ENCODE measurements around the gene CCNG2. TPM values are rescaled to one million over a fixed set of nuclear protein-coding genes. Genes with fewer than 3 reads are reported as not detected.

CCNG2 gene
- total and polyA plus RNA-seq, 10 of the 15 experiments (the other 5 are each of a cell fraction or from before 2014, with no cell fraction given) = 1.9 to 70.6 (median 5.9) TPM

GRCh38 chr4:77193511-77194102 lies 36.6 kb downstream of the CCNG2 start (continued):
- 0 out of 2 replicates have a peak, but pooled peaks have one; percentile 33 for TF ChIP-seq MEF2A (IDR thresholded peaks at IDR 0.05; ENCODE audit: insufficient read depth, low read depth, low read length)
- 0 out of 2 replicates have a peak, but pooled peaks have one; percentile 19 for TF ChIP-seq PML (IDR thresholded peaks at IDR 0.05; ENCODE audit: low read length)
- TF ChIP-seq, protein P1, sequence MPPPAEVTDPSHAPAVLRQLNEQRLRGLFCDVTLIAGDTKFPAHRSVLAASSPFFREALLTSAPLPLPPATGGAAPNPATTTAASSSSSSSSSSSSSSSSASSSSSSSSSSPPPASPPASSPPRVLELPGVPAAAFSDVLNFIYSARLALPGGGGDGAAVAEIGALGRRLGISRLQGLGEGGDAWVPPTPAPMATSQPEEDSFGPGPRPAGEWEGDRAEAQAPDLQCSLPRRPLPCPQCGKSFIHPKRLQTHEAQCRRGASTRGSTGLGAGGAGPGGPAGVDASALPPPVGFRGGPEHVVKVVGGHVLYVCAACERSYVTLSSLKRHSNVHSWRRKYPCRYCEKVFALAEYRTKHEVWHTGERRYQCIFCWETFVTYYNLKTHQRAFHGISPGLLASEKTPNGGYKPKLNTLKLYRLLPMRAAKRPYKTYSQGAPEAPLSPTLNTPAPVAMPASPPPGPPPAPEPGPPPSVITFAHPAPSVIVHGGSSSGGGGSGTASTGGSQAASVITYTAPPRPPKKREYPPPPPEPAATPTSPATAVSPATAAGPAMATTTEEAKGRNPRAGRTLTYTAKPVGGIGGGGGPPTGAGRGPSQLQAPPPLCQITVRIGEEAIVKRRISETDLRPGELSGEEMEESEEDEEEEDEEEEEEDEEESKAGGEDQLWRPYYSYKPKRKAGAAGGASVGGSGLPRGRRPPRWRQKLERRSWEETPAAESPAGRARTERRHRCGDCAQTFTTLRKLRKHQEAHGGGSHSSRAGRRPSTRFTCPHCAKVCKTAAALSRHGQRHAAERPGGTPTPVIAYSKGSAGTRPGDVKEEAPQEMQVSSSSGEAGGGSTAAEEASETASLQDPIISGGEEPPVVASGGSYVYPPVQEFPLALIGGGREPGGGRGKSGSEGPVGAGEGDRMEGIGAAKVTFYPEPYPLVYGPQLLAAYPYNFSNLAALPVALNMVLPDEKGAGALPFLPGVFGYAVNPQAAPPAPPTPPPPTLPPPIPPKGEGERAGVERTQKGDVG (CRISPR knock-in tag; IDR thresholded peaks at IDR 0.05) = no peak
- TF ChIP-seq PKNOX1 (IDR thresholded peaks at IDR 0.05) = peak; percentile 65
- no peak for TF ChIP-seq MYC (IDR thresholded peaks at IDR 0.05; ENCODE audit: insufficient read depth, insufficient read length, insufficient replicate concordance, low read length, severe bottlenecking)
- no peak for TF ChIP-seq SMC3 (IDR thresholded peaks at IDR 0.05; ENCODE audit: borderline replicate concordance, low read length)
- peak; percentile 65; the same call in 1 of the 2 replicates for TF ChIP-seq BCL11A (IDR thresholded peaks at IDR 0.05; ENCODE audit: low read depth, low read length)
- no peak for TF ChIP-seq HCFC1 (IDR thresholded peaks at IDR 0.05; ENCODE audit: low read length)
- 0 out of 2 replicates have a peak, but pooled peaks have one; percentile 22 for TF ChIP-seq ZNF384 (IDR thresholded peaks at IDR 0.05; ENCODE audit: borderline replicate concordance, low read depth, low read length)
- TF ChIP-seq EP300 (IDR thresholded peaks at IDR 0.05; ENCODE audit: borderline replicate concordance in 1 of 2, control insufficient read depth in 1 of 2, low read depth in 2 of 2, low read length in 2 of 2) = peak in 1 of 2 experiments; percentile 59; a peak in 1 of 4 replicates
- TF ChIP-seq PAX8 (IDR thresholded peaks at IDR 0.05) = no peak
- no peak for TF ChIP-seq BRCA1 (IDR thresholded peaks at IDR 0.05; ENCODE audit: low read depth, low read length)
- no peak for TF ChIP-seq SMARCA5 (IDR thresholded peaks at IDR 0.05)
- TF ChIP-seq SMAD5 (IDR thresholded peaks at IDR 0.05; ENCODE audit: low read depth) = no peak
- TF ChIP-seq NBN (IDR thresholded peaks at IDR 0.05) = peak; percentile 84; the same call in 1 of the 2 replicates
- 0 out of 2 replicates have a peak, but pooled peaks have one; percentile 21 for TF ChIP-seq ATF2 (IDR thresholded peaks at IDR 0.05; ENCODE audit: low read length)
- TF ChIP-seq TCF7 (IDR thresholded peaks at IDR 0.05; ENCODE audit: borderline replicate concordance) = no peak

Data from GM12878 (cell line).